Tibial nerve (tissue), 4 donors: ENCODE measurements around the gene WSB1. TPM values are rescaled to one million over a fixed set of nuclear protein-coding genes. Genes with fewer than 3 reads are reported as not detected.
"Not testable (repeated sequence)": the region's sequence is repeated elsewhere in the genome, so short reads cannot be mapped to it uniquely, and the experiment has no call there.

Experiments used
- DNase-seq, 2 donors: peaks; one replicate each; pipeline ENCODE4 v3.0.0-alpha.2; 2019; ENCODE audit warnings: low spot score in 2 of 2
- H3K27ac ChIP-seq, 4 donors: fragments of 200-600 bp; sonication (generic) in 3 of 4; one replicate each; pipeline ENCODE4 v1.5.1; 2017 to 2019; ENCODE audit warnings: mild to moderate bottlenecking in 1 of 4
- H3K27me3 ChIP-seq, 2 donors: fragments of 200-600 bp; sonication (generic) in 1 of 2; one replicate each; pipeline versions ENCODE4 v1.5.1 to v1.6.0; 2017 to 2019
- H3K36me3 ChIP-seq, 3 donors: fragments of 200-600 bp; sonication (generic); one replicate each; pipeline ENCODE4 v1.5.1; 2018 to 2019
- H3K4me1 ChIP-seq, 4 donors: fragments of 200-600 bp; sonication (generic) in 3 of 4; one replicate each; pipeline ENCODE4 v1.5.1; 2017 to 2019
- H3K4me3 ChIP-seq, 4 donors: fragments of 200-600 bp; sonication (generic) in 3 of 4; one replicate each; pipeline ENCODE4 v1.5.1; 2017 to 2019; ENCODE audit warnings: mild to moderate bottlenecking in 1 of 4, moderate library complexity in 1 of 4
- H3K9me3 ChIP-seq, 4 donors: fragments of 200-600 bp; sonication (generic) in 3 of 4; one replicate each; pipeline ENCODE4 v1.5.1; 2017 to 2019
- EP300 ChIP-seq, 2 donors: sonication (generic); formaldehyde crosslinking; IDR thresholded peaks; one replicate each; pipeline ENCODE4 v1.6.1; 2017; ENCODE audit warnings: antibody characterized with exemption in 2 of 2, mild to moderate bottlenecking in 1 of 2
- POLR2A ChIP-seq, 2 donors: fragments of 450-650 bp; IDR thresholded peaks; one replicate each; pipeline ENCODE4 v1.6.1; 2017; ENCODE audit warnings: antibody characterized with exemption in 2 of 2, mild to moderate bottlenecking in 2 of 2, moderate library complexity in 2 of 2
- WGBS, 2 donors: methylation state at CpG; one replicate each; pipeline ENCODE4 v1.1.5; 2018; 5-methylcytosine and 5-hydroxymethylcytosine counted together
- total RNA-seq, 4 donors: library from RNA; depleted of rRNA; stranded (reverse); fragments of >200 nt; gene quantifications; one replicate each; pipeline ENCODE4 v1.1.0, GENCODE V29; 2016
- TF ChIP-seq, protein P1 (sequence below), 5 experiments: fragments of 200-600 bp in 3 of 5; fragments of 450-650 bp in 2 of 5; sonication (generic) in 3 of 5; IDR thresholded peaks; one replicate each; pipeline ENCODE4 v1.5.1; 2016 to 2019; ENCODE audit warnings: antibody characterized with exemption in 5 of 5, mild to moderate bottlenecking in 3 of 5, moderate library complexity in 2 of 5

WSB1 gene
- total RNA-seq, 4 donors from 2014 or later = 201 to 225 (median 213) TPM

GRCh38 chr17:27324771-27325339 is 30.9 kb downstream of the WSB1 start:
- Histone ChIP-seq H3K4me1 (peaks cover 11 to 43% (median 27%) of the 10 kb centered on the region in 4 donors), H3K4me3 (no peak overlapping the region), H3K36me3 (no peaks in the 10 kb centered on the region), H3K27ac (peak overlapping the region in 2 of 4 donors; percentile 77 to 86), H3K9me3 (no peaks in the 10 kb centered on the region), H3K27me3 (no peaks in the 10 kb centered on the region)
- DNase-seq = no peak
- TF ChIP-seq POLR2A (IDR thresholded peaks at IDR 0.05) (no peak), EP300 (IDR thresholded peaks at IDR 0.05) (no peak)
- TF ChIP-seq, protein P1, sequence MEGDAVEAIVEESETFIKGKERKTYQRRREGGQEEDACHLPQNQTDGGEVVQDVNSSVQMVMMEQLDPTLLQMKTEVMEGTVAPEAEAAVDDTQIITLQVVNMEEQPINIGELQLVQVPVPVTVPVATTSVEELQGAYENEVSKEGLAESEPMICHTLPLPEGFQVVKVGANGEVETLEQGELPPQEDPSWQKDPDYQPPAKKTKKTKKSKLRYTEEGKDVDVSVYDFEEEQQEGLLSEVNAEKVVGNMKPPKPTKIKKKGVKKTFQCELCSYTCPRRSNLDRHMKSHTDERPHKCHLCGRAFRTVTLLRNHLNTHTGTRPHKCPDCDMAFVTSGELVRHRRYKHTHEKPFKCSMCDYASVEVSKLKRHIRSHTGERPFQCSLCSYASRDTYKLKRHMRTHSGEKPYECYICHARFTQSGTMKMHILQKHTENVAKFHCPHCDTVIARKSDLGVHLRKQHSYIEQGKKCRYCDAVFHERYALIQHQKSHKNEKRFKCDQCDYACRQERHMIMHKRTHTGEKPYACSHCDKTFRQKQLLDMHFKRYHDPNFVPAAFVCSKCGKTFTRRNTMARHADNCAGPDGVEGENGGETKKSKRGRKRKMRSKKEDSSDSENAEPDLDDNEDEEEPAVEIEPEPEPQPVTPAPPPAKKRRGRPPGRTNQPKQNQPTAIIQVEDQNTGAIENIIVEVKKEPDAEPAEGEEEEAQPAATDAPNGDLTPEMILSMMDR (IDR thresholded peaks at IDR 0.05) = no peak
- 76 to 78% methylated on average over 5 of the region's 5 CpGs for WGBS, 2 donors

GRCh38 chr17:27326051-27326450 is 32.1 kb downstream of the WSB1 start:
- no peak for TF ChIP-seq POLR2A (IDR thresholded peaks at IDR 0.05)
- TF ChIP-seq EP300 (IDR thresholded peaks at IDR 0.05) = no peak
- TF ChIP-seq, protein P1 (IDR thresholded peaks at IDR 0.05) = no peak
- peaks cover 11 to 36% (median 24%) of the 10 kb centered on the region in 4 donors for H3K4me1 ChIP-seq
- no peak overlapping the region for H3K27ac ChIP-seq
- 74 to 82% methylated on average over 2 of the region's 2 CpGs for WGBS, 2 donors
- H3K27me3 ChIP-seq = no peaks in the 10 kb centered on the region
- H3K36me3 ChIP-seq = no peaks in the 10 kb centered on the region
- no peak overlapping the region for H3K4me3 ChIP-seq
- DNase-seq = no peak
- H3K9me3 ChIP-seq = no peaks in the 10 kb centered on the region

GRCh38 chr17:27326585-27326984 is 32.7 kb downstream of the WSB1 start:
- WGBS, 2 donors = 89 to 100% methylated on average over 1 of the region's 1 CpG
- H3K4me3 ChIP-seq = no peak overlapping the region
- DNase-seq = no peak
- H3K4me1 ChIP-seq = peaks cover 11 to 42% (median 26%) of the 10 kb centered on the region in 4 donors
- H3K27me3 ChIP-seq = no peaks in the 10 kb centered on the region
- H3K27ac ChIP-seq = no peak overlapping the region
- no peaks in the 10 kb centered on the region for H3K9me3 ChIP-seq
- no peaks in the 10 kb centered on the region for H3K36me3 ChIP-seq
- TF ChIP-seq, protein P1 (IDR thresholded peaks at IDR 0.05) = no peak
- no peak for TF ChIP-seq EP300 (IDR thresholded peaks at IDR 0.05)
- no peak for TF ChIP-seq POLR2A (IDR thresholded peaks at IDR 0.05)

GRCh38 chr17:27327397-27327796 is 33.5 kb downstream of the WSB1 start:
- Histone ChIP-seq H3K27ac (no peak overlapping the region), H3K27me3 (no peaks in the 10 kb centered on the region), H3K36me3 (no peaks in the 10 kb centered on the region), H3K9me3 (no peaks in the 10 kb centered on the region), H3K4me3 (no peak overlapping the region), H3K4me1 (peaks cover 11 to 49% (median 32%) of the 10 kb centered on the region in 4 donors)
- 86 to 95% methylated on average over 7 of the region's 7 CpGs for WGBS, 2 donors
- no peak for DNase-seq
- TF ChIP-seq EP300 (IDR thresholded peaks at IDR 0.05) (no peak), POLR2A (IDR thresholded peaks at IDR 0.05) (no peak)
- TF ChIP-seq, protein P1 (IDR thresholded peaks at IDR 0.05) = no peak

DNA sequence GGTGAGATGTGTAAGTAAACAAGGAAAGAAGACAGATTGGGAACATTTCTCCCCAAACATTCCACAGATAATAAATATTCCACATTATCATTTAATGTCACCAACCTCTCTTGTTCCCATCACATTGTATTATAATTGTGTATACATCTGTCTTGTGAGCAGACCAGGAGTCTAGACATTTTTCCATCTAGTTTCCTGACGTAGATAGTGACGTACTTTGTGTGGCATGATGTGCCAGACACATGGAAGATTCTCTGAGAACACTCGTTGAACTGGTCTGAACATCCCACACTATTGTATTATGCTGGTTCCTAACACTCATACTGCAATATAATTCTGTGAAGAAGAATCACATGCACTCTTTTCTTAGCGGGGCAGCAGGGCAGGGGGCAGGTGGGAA is 34.0 kb downstream of the WSB1 start:
- H3K9me3 ChIP-seq = no peaks in the 10 kb centered on the region
- DNase-seq = no peak
- peaks cover 11 to 48% (median 32%) of the 10 kb centered on the region in 4 donors for H3K4me1 ChIP-seq
- H3K4me3 ChIP-seq = no peak overlapping the region
- 89 to 90% methylated on average over 4 of the region's 4 CpGs for WGBS, 2 donors
- H3K36me3 ChIP-seq = no peaks in the 10 kb centered on the region
- no peak for TF ChIP-seq POLR2A (IDR thresholded peaks at IDR 0.05)
- TF ChIP-seq, protein P1 (IDR thresholded peaks at IDR 0.05) = no peak
- no peak for TF ChIP-seq EP300 (IDR thresholded peaks at IDR 0.05)
- no peak overlapping the region for H3K27ac ChIP-seq
- H3K27me3 ChIP-seq = no peaks in the 10 kb centered on the region

DNA sequence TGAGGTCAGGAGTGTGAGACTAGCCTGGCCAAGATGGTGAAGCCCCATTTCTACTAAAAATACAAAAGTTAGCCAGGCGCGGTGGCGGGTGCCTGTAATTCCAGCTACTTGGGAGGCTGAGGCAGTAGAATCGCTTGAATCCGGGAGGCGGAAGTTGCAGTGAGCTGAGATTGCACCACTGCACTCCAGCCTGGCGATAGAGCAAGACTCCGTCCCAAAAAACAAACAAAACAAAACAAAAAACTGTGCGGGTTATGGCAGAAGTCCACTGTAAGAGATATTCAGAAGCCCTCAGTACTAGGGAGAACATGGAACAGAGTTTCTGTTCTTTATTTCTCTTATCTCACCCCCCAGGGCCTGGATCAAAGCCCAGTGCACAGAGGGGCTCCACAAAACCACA is 34.8 kb downstream of the WSB1 start:
- H3K4me3 ChIP-seq, H3K36me3 ChIP-seq, H3K27me3 ChIP-seq, DNase-seq, H3K27ac ChIP-seq, H3K9me3 ChIP-seq: not testable (repeated sequence)
- peaks cover 11 to 43% (median 25%) of the 10 kb centered on the region in 4 donors for H3K4me1 ChIP-seq
- 73 to 78% methylated on average over 9 of the region's 9 CpGs for WGBS, 2 donors
